Measurements from ENCODE around the gene SNX33.
A peak's percentile ranks its signal among the peaks of the same experiment; 100 is the strongest.

The SNX33 gene

GRCh38 chr15:75648156-75649000 lies 666 bp downstream of the SNX33 start:
- Histone ChIP-seq H3K9me2 (replicated peaks; ENCODE audit: insufficient read depth, low read length) (no peaks in the 10 kb centered on the region), H3K4me3 (ENCODE audit: insufficient read depth, low read length, poor library complexity, severe bottlenecking) (peak overlapping the region; percentile 62), H3K36me3 (ENCODE audit: low read length) (no peaks in the 10 kb centered on the region), H3K79me2 (ENCODE audit: insufficient read depth, low read length) (no peaks in the 10 kb centered on the region), H4K20me1 (ENCODE audit: low read depth, low read length) (no peaks in the 10 kb centered on the region), H3K27ac (ENCODE audit: low read depth, low read length) (no peak overlapping the region), H2AFZ (ENCODE audit: low read depth, low read length, severe bottlenecking) (peak overlapping the region; percentile 90), H3K9me3 (ENCODE audit: insufficient read depth, low read length) (no peaks in the 10 kb centered on the region), H3K27me3 (ENCODE audit: low read length) (no peaks in the 10 kb centered on the region; the same call in 1 of the 2 replicates), H3F3A (ENCODE audit: insufficient read depth) (0 out of 2 replicates have a peak, but pooled peaks cover 5% of the 10 kb centered on the region), H3K9ac (ENCODE audit: low read length) (peak overlapping the region; percentile 54), H3K4me2 (ENCODE audit: low read depth, low read length, poor library complexity, severe bottlenecking) (peak overlapping the region; percentile 74)
- TF ChIP-seq EZH2phosphoT487 (conservative IDR thresholded peaks at IDR 0.05; ENCODE audit: low read length) (no peak), CTCF (IDR thresholded peaks at IDR 0.05; ENCODE audit: insufficient read depth, low read length, poor library complexity, severe bottlenecking) (no peak)

DNA sequence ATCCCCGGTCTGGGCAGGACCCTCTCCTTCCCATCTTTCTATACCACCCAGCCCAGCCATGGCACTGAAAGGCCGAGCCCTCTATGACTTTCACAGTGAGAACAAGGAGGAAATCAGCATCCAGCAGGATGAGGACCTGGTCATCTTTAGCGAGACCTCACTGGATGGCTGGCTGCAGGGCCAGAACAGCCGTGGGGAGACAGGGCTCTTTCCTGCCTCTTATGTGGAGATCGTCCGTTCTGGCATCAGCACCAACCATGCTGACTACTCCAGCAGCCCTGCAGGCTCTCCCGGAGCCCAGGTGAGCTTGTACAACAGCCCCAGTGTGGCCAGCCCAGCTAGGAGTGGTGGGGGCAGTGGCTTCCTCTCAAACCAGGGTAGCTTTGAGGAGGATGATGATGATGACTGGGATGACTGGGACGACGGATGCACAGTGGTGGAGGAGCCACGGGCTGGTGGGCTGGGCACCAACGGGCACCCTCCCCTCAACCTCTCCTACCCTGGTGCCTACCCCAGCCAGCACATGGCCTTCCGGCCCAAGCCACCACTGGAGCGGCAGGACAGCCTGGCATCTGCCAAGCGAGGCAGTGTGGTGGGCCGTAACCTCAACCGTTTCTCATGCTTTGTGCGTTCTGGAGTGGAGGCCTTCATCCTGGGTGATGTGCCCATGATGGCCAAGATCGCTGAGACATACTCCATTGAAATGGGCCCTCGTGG lies 1.5 kb downstream of the SNX33 start:
- Histone ChIP-seq H3K9ac (ENCODE audit: low read length) (no peak overlapping the region), H3K9me2 (replicated peaks; ENCODE audit: insufficient read depth, low read length) (no peaks in the 10 kb centered on the region), H4K20me1 (ENCODE audit: low read depth, low read length) (no peaks in the 10 kb centered on the region), H3K79me2 (ENCODE audit: insufficient read depth, low read length) (no peaks in the 10 kb centered on the region), H3K27ac (ENCODE audit: low read depth, low read length) (no peak overlapping the region), H3K9me3 (ENCODE audit: insufficient read depth, low read length) (no peaks in the 10 kb centered on the region), H3K4me3 (ENCODE audit: insufficient read depth, low read length, poor library complexity, severe bottlenecking) (no peak overlapping the region), H3F3A (ENCODE audit: insufficient read depth) (0 out of 2 replicates have a peak, but pooled peaks cover 5% of the 10 kb centered on the region), H3K36me3 (ENCODE audit: low read length) (no peaks in the 10 kb centered on the region), H3K27me3 (ENCODE audit: low read length) (no peaks in the 10 kb centered on the region; the same call in 1 of the 2 replicates), H3K4me2 (ENCODE audit: low read depth, low read length, poor library complexity, severe bottlenecking) (no peak overlapping the region), H2AFZ (ENCODE audit: low read depth, low read length, severe bottlenecking) (no peak overlapping the region)
- TF ChIP-seq EZH2phosphoT487 (conservative IDR thresholded peaks at IDR 0.05; ENCODE audit: low read length): no peak
- no peak for TF ChIP-seq CTCF (IDR thresholded peaks at IDR 0.05; ENCODE audit: insufficient read depth, low read length, poor library complexity, severe bottlenecking)

GRCh38 chr15:75649848-75650247 lies 2.1 kb downstream of the SNX33 start:
- Histone ChIP-seq H3F3A (ENCODE audit: insufficient read depth) (0 out of 2 replicates have a peak, but pooled peaks cover 5% of the 10 kb centered on the region), H2AFZ (ENCODE audit: low read depth, low read length, severe bottlenecking) (no peak overlapping the region), H3K9ac (ENCODE audit: low read length) (no peak overlapping the region), H3K4me3 (ENCODE audit: insufficient read depth, low read length, poor library complexity, severe bottlenecking) (no peak overlapping the region), H3K27ac (ENCODE audit: low read depth, low read length) (no peak overlapping the region), H4K20me1 (ENCODE audit: low read depth, low read length) (no peaks in the 10 kb centered on the region), H3K4me2 (ENCODE audit: low read depth, low read length, poor library complexity, severe bottlenecking) (no peak overlapping the region), H3K9me3 (ENCODE audit: insufficient read depth, low read length) (no peaks in the 10 kb centered on the region), H3K36me3 (ENCODE audit: low read length) (no peaks in the 10 kb centered on the region), H3K9me2 (replicated peaks; ENCODE audit: insufficient read depth, low read length) (no peaks in the 10 kb centered on the region), H3K79me2 (ENCODE audit: insufficient read depth, low read length) (no peaks in the 10 kb centered on the region), H3K27me3 (ENCODE audit: low read length) (no peaks in the 10 kb centered on the region; the same call in 1 of the 2 replicates)
- TF ChIP-seq CTCF (IDR thresholded peaks at IDR 0.05; ENCODE audit: insufficient read depth, low read length, poor library complexity, severe bottlenecking) (no peak), EZH2phosphoT487 (conservative IDR thresholded peaks at IDR 0.05; ENCODE audit: low read length) (no peak)

Measured in SU-DHL-6 (cell line).